Measurements from ENCODE around the gene S1PR4. TPM values are rescaled to one million over a fixed set of nuclear protein-coding genes. Genes with fewer than 3 reads are reported as not detected.

Gene S1PR4
- total RNA-seq, 1 donor from 2014 or later = not detected

DNA sequence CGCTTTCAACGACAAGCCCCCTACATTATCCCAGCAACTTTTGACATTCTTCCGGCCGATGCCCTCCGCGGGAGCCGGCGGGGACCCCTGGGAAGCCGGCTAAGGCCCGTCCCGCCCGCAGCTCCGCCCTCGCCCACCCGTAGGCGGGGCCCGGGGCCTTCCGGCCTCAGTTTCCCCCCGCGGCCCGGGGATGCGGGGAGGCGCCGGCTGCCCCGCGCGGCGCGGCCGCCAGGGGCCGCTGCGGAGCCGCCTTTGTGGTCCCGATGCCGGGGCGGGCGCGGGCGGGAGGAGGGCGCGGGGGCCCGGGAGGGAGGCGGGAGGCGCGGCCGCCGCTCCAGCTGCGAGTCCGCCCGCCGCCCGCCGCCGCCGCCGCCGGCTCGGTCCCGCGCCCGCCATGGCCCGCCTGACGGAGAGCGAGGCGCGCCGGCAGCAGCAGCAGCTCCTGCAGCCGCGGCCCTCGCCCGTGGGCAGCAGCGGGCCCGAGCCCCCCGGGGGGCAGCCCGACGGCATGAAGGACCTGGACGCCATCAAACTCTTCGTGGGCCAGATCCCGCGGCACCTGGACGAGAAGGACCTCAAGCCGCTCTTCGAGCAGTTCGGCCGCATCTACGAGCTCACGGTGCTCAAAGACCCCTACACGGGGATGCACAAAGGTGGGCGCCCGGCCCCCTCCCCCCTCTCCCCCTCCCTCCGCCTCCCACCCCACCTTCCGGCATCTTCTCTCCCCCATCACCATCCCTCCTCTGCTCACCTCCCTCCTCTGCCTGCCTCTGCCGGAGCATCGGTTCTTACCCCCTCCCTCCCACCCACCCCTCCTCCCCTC is 46.0 kb downstream of the S1PR4 start, which contains the start of gene CELF5:
TSS of gene CELF5 (plus strand) at position 316 of the 823 bp plus-strand sequence. CDS start at position 395, 79 bp downstream.
- FAIRE-seq = no peak

DNA sequence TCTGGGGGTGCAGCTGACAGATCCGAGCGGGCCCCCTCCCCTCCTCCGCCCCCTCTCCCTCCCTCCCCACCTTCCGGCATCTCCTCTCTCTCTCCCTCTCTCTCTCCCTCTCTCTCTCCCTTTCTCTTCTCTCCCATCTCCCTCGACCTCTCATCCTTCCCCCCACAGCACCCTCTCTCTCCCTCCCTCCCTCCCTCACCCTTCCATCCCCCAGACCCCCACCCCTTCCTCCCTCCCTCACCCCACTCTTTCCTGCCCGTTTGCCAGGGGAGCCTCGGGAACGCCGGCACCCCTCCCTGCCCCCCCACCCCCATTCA is 46.6 kb downstream of the S1PR4 start:
- no peak overlapping the region for H3K4me2 ChIP-seq (ENCODE audit: low read length)
- FAIRE-seq (no peak), DNase-seq (ENCODE audit: low read depth) (no peak)
- no peaks in the 10 kb centered on the region for H4K20me1 ChIP-seq (ENCODE audit: insufficient read depth, low read length)
- H3K4me3 ChIP-seq (ENCODE audit: insufficient read depth, low read depth, low read length) = no peak overlapping the region
- H3K9me3 ChIP-seq (ENCODE audit: insufficient read depth, low read depth, low read length) = no peaks in the 10 kb centered on the region
- no peak overlapping the region for H3K27ac Mint-ChIP-seq (ENCODE audit: unreplicated experiment)
- no peak overlapping the region for H2AFZ ChIP-seq (ENCODE audit: low read depth, low read length)
- no peak overlapping the region for H3K27ac ChIP-seq (ENCODE audit: low read depth, low read length)
- peaks cover 2% of the 10 kb centered on the region for H3K9me3 Mint-ChIP-seq (ENCODE audit: unreplicated experiment)
- TF ChIP-seq, protein P1, sequence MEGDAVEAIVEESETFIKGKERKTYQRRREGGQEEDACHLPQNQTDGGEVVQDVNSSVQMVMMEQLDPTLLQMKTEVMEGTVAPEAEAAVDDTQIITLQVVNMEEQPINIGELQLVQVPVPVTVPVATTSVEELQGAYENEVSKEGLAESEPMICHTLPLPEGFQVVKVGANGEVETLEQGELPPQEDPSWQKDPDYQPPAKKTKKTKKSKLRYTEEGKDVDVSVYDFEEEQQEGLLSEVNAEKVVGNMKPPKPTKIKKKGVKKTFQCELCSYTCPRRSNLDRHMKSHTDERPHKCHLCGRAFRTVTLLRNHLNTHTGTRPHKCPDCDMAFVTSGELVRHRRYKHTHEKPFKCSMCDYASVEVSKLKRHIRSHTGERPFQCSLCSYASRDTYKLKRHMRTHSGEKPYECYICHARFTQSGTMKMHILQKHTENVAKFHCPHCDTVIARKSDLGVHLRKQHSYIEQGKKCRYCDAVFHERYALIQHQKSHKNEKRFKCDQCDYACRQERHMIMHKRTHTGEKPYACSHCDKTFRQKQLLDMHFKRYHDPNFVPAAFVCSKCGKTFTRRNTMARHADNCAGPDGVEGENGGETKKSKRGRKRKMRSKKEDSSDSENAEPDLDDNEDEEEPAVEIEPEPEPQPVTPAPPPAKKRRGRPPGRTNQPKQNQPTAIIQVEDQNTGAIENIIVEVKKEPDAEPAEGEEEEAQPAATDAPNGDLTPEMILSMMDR (IDR thresholded peaks at IDR 0.05; ENCODE audit: insufficient read depth, low read depth, low read length) = no peak
- no peak for TF ChIP-seq EZH2 (IDR thresholded peaks at IDR 0.05; ENCODE audit: insufficient read depth, low read length)
- no peaks in the 10 kb centered on the region for H3K79me2 ChIP-seq (ENCODE audit: insufficient read depth, low read length)
- peaks cover 23% of the 10 kb centered on the region for H3K27me3 ChIP-seq (ENCODE audit: insufficient read depth, low read length)
- no peaks in the 10 kb centered on the region for H3K4me1 Mint-ChIP-seq (ENCODE audit: low read depth, unreplicated experiment)
- peaks cover 36% of the 10 kb centered on the region for H3K27me3 Mint-ChIP-seq (ENCODE audit: low read depth, unreplicated experiment)
- H3K4me3 Mint-ChIP-seq (ENCODE audit: unreplicated experiment) = no peak overlapping the region
- H3K36me3 Mint-ChIP-seq (ENCODE audit: low read depth, unreplicated experiment) = no peaks in the 10 kb centered on the region
- H3K4me1 ChIP-seq (ENCODE audit: insufficient read depth, low read length) = no peaks in the 10 kb centered on the region
- no peaks in the 10 kb centered on the region for H3K36me3 ChIP-seq (ENCODE audit: insufficient read depth, low read length)
- no peak overlapping the region for H3K9ac ChIP-seq (ENCODE audit: low read length)

More for the DNA sequence above, 46.0 kb downstream of the S1PR4 start, which contains the start of gene CELF5:
- TF ChIP-seq, protein P1 (IDR thresholded peaks at IDR 0.05; ENCODE audit: insufficient read depth, low read depth, low read length) = no peak
- no peak for TF ChIP-seq EZH2 (IDR thresholded peaks at IDR 0.05; ENCODE audit: insufficient read depth, low read length)
- Histone ChIP-seq H4K20me1 (ENCODE audit: insufficient read depth, low read length) (no peaks in the 10 kb centered on the region), H3K79me2 (ENCODE audit: insufficient read depth, low read length) (no peaks in the 10 kb centered on the region), H3K9me3 (ENCODE audit: insufficient read depth, low read depth, low read length) (no peaks in the 10 kb centered on the region), H3K36me3 (ENCODE audit: insufficient read depth, low read length) (no peaks in the 10 kb centered on the region), H2AFZ (ENCODE audit: low read depth, low read length) (no peak within 1 kb of the TSS), H3K4me1 (ENCODE audit: insufficient read depth, low read length) (no peaks in the 10 kb centered on the region), H3K27me3 (ENCODE audit: insufficient read depth, low read length) (peaks cover 23% of the 10 kb centered on the region), H3K9ac (ENCODE audit: low read length) (no peak within 1 kb of the TSS), H3K4me3 (ENCODE audit: insufficient read depth, low read depth, low read length) (no peak within 1 kb of the TSS), H3K27ac (ENCODE audit: low read depth, low read length) (no peak within 1 kb of the TSS), H3K4me2 (ENCODE audit: low read length) (peak within 1 kb of the TSS; percentile 58)
- Mint-ChIP-seq H3K4me1 (ENCODE audit: low read depth, unreplicated experiment) (no peaks in the 10 kb centered on the region), H3K9me3 (ENCODE audit: unreplicated experiment) (peaks cover 2% of the 10 kb centered on the region), H3K27ac (ENCODE audit: unreplicated experiment) (no peak within 1 kb of the TSS), H3K27me3 (ENCODE audit: low read depth, unreplicated experiment) (peaks cover 37% of the 10 kb centered on the region), H3K36me3 (ENCODE audit: low read depth, unreplicated experiment) (no peaks in the 10 kb centered on the region), H3K4me3 (ENCODE audit: unreplicated experiment) (no peak within 1 kb of the TSS)
- DNase-seq (ENCODE audit: low read depth) = no peak

DNA sequence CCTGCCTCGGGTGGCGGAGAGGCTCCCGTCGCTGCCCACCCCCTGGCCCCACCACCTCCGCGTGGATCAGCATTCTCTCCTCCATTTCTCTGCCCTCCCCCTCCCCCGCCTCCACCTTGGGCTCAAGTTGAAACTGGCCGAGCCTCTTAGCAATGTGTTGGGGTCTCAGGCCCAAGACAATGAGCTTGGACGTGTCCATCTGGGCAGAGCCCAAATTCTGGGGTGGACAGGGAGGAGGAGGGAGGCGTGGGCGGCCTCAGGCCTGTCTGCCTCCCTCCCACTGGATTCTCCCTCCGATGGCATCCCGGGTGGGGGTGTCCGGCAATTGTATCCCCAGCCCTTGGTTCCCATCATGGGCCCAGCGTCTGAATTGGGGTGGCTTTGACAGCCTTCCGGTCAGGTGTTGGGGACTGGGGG is 47.1 kb downstream of the S1PR4 start:
- Mint-ChIP-seq H3K27me3 (ENCODE audit: low read depth, unreplicated experiment) (peaks cover 36% of the 10 kb centered on the region), H3K9me3 (ENCODE audit: unreplicated experiment) (peaks cover 2% of the 10 kb centered on the region), H3K4me1 (ENCODE audit: low read depth, unreplicated experiment) (no peaks in the 10 kb centered on the region), H3K4me3 (ENCODE audit: unreplicated experiment) (no peak overlapping the region), H3K27ac (ENCODE audit: unreplicated experiment) (no peak overlapping the region), H3K36me3 (ENCODE audit: low read depth, unreplicated experiment) (no peaks in the 10 kb centered on the region)
- DNase-seq (ENCODE audit: low read depth) (no peak), FAIRE-seq (no peak)
- no peak overlapping the region for H3K27ac ChIP-seq (ENCODE audit: low read depth, low read length)
- H3K4me2 ChIP-seq (ENCODE audit: low read length) = no peak overlapping the region
- no peaks in the 10 kb centered on the region for H3K36me3 ChIP-seq (ENCODE audit: insufficient read depth, low read length)
- TF ChIP-seq EZH2 (IDR thresholded peaks at IDR 0.05; ENCODE audit: insufficient read depth, low read length) = peak; percentile 80
- TF ChIP-seq, protein P1 (IDR thresholded peaks at IDR 0.05; ENCODE audit: insufficient read depth, low read depth, low read length) = no peak
- no peaks in the 10 kb centered on the region for H3K79me2 ChIP-seq (ENCODE audit: insufficient read depth, low read length)
- no peak overlapping the region for H3K9ac ChIP-seq (ENCODE audit: low read length)
- H3K4me1 ChIP-seq (ENCODE audit: insufficient read depth, low read length) = no peaks in the 10 kb centered on the region
- H4K20me1 ChIP-seq (ENCODE audit: insufficient read depth, low read length) = no peaks in the 10 kb centered on the region
- H3K4me3 ChIP-seq (ENCODE audit: insufficient read depth, low read depth, low read length) = no peak overlapping the region
- H3K27me3 ChIP-seq (ENCODE audit: insufficient read depth, low read length) = peaks cover 23% of the 10 kb centered on the region
- no peaks in the 10 kb centered on the region for H3K9me3 ChIP-seq (ENCODE audit: insufficient read depth, low read depth, low read length)
- H2AFZ ChIP-seq (ENCODE audit: low read depth, low read length) = no peak overlapping the region

Data from astrocyte (in vitro differentiated cells and primary cell).